NK-92 treated with Interleukin-12 subunit alpha and Interleukin-12 subunit beta, amount 100 ng/mL, for 24 hours (cell line): Measurements from ENCODE around the gene SLC48A1.

ENCODE experiments used
- DNase-seq: peaks from one replicate; lab custom pipeline; 2025; lab: John Stamatoyannopoulos, UW

The SLC48A1 gene

GRCh38 chr12:47744005-47744651 is 28.9 kb upstream of the SLC48A1 start:
- DNase-seq = no peak

- DNase-seq = no peak
These were observed 28.1 kb upstream of the SLC48A1 start for GRCh38 chr12:47744778-47745436.

DNA sequence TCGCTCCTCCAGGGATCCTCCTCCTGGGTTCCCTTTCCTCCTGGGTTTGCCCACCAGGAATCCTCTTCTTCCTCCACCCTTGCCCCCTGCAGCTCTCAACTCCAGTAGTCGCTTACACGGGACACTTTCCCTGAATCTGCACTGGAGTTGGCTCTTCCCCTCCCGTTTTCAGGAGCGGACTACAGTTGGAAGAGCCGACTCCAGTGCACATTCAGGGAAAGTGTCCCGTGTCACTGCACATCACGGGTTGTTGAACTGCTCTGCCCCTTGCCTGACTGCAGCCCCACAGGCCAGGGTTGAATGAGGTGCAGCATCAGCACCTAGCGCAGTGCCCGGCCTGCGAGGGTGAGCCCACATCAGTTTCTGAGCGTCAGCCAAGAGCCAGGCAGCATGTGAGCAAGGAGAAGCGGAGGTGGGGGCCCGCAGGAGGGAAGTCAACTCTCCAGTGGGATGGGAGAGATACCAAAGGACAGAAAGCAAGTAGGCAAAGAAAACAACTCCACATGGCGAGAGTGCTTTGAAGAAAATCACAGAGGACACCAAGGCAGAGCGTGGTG is 27.5 kb upstream of the SLC48A1 start:
- DNase-seq = no peak

DNA sequence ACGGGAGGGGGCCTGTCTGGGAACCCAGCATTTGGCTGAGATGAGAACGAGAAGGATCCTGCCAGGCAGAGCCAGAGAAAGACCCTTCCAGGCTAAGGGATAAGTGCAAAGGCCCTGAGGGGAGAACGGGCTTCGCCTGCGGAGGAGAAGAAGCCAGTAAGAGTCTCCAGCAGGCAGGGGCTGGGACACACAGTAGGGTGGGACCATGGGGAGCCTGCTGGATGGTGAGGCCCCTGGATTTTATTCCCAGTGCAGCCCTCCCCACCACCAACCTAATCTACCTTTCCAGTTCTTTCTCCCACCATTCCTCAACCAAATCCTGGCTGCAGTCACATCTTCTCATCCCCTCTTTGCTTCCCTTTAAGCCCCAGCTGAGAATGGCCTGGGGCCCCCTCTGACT is 27.0 kb upstream of the SLC48A1 start:
- DNase-seq = no peak

- no peak for DNase-seq
These were observed 26.5 kb upstream of the SLC48A1 start for GRCh38 chr12:47746523-47746922.

DNA sequence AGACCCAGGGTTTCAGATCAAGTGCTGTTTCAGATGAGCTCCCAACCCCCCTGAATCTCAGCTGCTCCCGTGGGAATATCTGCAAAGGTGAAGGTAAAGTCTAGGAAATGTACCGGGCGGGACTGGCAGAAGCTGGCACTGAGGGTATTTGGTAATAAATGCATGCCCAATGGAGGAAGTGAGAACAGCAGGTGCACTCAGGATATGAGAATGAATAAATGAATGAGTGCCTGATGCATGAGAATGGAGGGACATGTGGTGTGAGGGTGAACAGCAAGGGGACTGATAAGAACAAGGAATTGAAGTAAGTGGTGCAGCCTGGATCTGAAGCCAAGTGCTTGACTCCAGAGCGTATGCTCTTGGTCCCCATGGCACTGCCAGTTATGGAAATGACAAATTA is 25.9 kb upstream of the SLC48A1 start:
- no peak for DNase-seq

- DNase-seq = no peak
These were observed 25.2 kb upstream of the SLC48A1 start for GRCh38 chr12:47747596-47748506.

DNA sequence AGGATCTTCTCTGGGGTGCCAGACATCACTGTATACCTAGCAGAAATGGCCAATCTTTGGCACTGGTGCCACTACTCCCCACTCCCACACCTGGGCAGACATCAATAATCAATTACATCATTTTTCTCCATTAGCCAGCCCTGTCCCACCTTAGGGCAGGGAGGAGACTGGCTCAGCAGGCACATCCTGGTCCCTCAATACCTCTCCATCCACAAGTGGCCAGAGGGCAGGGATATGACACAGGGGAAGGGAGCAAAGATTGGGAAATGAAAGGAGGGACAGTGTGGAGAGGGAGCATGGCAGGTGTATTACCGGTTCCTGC is 24.6 kb upstream of the SLC48A1 start:
- no peak for DNase-seq

- no peak for DNase-seq
These were observed 24.1 kb upstream of the SLC48A1 start for GRCh38 chr12:47748899-47749298.

DNA sequence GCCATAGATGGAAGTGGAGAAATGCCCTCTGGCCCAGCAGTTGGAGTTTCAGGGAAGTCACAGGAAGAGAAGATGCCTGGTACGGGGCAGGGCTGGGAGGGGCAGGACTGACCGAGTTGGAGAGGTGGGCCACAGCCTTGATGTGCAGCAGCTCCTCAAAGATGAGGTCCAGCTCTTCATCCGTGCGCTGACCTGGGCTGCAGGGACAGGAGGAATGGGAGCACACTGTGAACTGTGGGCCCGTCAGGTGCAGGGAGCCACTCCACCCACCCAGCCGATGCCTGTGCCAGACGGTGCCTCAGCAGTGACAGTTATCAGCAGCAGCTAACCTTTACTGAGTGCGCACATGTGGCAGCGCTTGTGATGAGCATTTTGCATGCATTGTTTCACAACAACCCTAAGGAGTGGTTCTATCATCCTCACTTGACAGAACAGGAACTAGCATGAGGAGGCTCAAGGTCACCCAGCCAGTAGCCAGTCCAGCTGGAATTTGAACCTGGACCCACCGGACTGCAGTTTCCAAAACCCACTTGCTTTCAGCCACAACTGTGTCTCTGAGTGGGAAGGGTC is 22.7 kb upstream of the SLC48A1 start:
- DNase-seq = no peak

DNA sequence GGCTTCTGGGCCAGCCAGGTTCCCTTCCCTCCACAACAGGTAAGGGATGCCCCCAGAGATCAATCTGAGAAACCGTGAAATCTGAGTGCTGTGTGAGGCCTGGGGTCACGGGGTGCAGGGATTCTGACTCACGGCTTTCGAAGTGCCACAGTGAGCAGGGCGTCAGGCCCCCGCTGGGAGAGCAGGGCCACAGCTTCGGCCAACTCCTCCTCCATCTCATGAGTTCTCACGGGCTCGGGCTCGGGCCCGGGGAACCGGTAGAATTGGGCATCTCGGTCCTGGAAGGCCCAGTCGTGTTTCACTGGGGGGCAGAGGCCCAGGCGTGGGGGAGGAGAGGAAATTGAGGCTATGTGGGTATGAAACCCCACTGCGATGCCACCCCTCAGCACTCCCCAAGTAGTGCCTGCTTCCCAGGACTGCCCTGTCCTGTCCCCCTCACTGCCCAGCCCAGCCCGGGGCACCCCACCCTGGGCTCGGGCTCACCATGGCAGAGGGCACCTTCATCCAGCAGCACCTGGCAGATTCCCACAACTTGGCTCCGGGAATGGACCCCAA is 22.0 kb upstream of the SLC48A1 start:
- DNase-seq = no peak

DNA sequence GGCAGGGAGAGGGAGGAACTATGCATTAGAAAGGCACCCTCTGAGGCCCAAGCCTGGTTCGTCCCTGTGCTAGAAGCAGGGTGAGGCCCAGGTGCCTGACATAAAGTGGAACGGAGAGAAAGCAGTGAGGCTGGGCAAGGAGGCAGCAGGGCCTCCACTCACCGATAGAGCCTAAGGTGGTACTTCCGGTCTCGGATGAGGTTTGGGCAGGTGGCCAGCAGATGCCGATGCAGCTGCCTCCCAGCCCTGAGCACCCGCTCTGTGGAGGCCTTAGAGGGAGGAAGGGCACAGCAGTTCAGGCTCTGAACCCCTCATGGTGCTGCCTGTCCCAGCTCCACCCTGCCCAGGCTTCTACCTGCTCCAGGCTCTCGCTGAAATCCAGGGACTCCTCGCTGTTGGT is 21.5 kb upstream of the SLC48A1 start:
- DNase-seq = no peak

GRCh38 chr12:47752121-47752520 is 20.9 kb upstream of the SLC48A1 start:
- no peak for DNase-seq

DNA sequence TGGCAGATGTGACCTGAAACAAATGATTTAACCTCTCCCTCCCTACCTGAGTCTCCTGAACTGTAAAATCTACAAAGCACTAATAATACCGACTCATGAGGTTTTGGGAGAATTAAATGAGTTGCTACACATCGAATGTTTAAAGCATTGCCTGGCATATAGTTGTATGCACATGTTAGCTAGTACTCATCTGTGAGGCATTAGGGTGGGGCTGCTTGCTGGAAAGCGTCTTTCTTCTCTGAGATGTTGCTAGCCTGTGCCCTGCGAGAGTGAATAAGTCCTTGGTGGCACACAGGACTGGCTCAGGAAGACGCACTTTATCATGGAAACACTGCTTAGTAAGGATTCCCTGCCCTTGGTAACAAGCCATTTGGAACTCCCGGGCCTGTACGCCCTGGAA is 20.5 kb upstream of the SLC48A1 start:
- no peak for DNase-seq

DNA sequence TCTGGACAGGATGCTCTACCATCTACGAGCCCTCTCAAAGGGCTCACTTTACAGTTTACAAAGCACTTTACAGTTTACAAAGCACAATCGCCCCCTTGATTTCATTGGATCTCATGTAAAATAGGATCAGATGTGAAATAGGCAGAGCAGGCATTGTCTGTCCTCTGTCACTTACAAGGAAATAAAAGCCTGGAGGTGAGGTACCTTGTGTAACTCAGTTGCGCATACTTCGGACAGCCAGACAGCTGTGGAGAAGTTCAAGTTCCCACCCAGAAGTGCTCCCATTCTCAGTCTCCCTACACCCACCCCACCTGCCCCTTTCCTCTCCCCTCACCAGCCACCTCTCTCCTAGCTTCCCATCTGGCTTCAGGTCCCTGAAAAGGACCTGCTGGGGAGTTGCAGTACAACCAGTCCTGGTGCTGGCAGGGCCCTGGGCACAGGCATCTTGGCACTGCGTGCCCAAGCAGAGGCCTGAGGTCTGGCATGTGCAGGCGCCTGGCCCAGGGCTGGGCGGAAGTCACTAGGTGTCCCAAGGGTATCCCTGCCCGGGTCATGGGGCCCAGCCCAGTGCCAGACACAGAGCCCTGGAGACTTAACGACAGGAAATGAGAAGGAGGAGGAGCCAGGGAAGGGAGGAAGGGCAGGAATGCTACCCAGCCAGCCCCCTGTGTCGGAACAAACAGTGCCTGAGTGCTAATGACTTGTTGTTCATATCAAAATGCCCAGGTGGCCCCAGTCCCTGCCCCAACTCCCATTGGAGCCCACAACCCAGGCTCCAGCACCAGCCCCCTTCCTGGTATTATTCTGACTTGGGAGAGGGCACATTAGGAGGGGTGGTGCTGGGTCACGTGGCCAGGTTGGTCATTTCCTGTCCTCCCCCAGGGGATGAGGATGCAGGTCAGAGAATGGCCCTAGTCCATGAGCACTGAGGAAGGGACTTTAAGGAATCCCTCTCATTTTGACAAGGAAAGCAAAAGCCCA is 19.7 kb upstream of the SLC48A1 start:
- no peak for DNase-seq

DNA sequence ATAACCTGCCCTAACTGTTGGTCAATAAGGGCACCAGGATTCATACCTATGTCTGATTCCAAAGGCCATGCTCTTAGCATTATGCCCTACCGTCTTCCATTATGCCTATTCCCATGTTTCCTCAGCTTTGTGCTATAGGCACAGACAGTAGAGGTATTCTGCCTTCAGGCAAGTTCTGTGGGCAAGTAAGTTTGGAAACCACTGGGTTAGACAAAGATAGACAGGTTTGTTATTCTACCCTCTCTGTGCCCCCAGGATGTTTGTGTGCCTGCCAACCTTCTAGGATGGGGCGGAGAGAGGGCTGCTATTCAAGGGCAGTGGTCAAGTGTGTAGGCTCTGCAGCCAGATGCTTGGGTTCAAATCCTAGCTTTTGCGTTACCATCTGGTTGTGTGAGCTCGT is 18.9 kb upstream of the SLC48A1 start:
- no peak for DNase-seq

DNA sequence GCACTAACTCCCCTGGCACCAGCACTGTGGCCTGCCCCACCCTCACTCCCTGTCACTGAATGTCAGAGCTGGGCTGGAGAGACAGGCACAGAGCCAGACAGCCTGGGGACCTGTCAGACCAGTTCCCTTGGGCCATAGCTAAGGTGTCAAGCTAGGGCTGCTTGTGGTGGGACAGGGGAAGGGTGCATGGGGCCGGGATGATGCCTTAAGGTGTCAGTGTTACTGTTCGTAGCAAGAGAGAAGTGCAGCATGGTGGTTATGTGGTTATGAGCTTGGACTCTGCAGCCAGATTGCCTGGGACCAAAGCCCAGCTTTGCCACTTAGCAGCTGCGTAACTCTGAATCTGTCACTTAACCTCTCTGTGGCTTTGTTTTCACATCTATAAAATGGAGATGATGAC is 18.2 kb upstream of the SLC48A1 start:
- DNase-seq = peak; percentile 67

- no peak for DNase-seq
These were observed 17.1 kb upstream of the SLC48A1 start for GRCh38 chr12:47755655-47756562.

GRCh38 chr12:47757364-47757839 is 15.6 kb upstream of the SLC48A1 start:
- DNase-seq = no peak
